HG02610 (cell line): ENCODE results near the gene MAGEB1.

Experiments used
- ATAC-seq: cut with Tn5 transposase; IDR thresholded peaks from one replicate; pipeline ENCODE4 v1.9.1; 2021; ENCODE audit warnings: mild to moderate bottlenecking, moderate library complexity; ENCODE audit not compliant: unreplicated experiment

Gene MAGEB1, protein sequence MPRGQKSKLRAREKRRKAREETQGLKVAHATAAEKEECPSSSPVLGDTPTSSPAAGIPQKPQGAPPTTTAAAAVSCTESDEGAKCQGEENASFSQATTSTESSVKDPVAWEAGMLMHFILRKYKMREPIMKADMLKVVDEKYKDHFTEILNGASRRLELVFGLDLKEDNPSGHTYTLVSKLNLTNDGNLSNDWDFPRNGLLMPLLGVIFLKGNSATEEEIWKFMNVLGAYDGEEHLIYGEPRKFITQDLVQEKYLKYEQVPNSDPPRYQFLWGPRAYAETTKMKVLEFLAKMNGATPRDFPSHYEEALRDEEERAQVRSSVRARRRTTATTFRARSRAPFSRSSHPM

DNA sequence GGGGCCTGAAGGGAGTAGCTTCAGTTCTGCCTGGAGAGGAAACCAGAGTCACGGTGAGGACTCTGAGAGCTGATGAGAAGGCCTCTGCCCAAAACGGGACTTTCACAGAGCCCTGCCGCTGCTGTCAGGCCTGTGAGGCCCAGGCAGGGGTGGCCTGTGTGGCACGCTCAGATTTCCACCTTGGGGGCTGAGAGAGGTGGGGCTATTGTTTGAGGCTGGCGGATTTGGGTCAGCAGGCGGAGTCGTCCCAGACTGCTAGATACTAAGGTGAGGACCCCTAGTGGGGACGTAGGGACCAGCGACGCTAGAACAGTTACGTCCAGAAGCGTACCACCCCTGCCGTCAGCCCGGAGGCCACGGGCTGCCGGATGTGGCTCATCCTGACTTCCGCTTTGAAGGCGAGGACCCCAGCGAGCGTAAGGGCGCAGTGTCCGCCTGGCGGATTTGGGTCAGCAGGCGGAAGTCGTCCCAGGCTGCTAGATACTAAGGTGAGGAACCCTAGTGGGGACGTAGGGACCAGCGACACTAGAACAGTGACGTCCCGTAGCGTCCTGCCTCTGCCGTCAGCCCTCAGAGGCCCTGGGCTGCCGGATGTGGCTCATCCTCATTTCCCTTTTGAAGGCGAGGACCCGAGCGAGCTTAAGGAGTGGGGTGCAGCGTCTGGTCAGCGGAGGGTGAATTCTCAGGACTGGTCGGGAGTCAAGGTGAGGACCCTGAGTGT, at the start of gene MAGEB1:
TSS of gene MAGEB1 (plus strand) at position 378 of the 721 bp plus-strand sequence. CDS start 3,348 bp downstream, outside the sequence.
- ATAC-seq = no peak

DNA sequence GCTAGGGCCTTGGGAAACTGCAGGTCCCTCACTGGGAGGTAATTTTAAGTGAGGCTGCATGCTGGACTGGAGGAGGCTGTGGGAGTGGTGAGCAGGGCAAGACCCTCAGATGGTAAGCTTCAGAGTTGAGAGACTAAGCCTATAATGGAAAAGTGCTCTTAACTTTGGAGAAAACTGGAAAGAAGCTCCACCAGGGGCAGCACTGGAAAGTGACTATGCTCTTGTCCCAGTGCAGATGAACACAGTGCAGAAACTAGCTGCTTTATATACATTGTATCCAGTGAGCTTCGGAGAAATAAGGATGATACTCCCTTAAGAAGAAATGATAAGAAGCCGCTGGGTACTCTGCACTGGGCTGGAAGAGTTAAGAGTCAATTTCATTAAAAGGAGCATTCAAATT, 34.8 kb upstream of the MAGEB1 start:
- no peak for ATAC-seq

DNA sequence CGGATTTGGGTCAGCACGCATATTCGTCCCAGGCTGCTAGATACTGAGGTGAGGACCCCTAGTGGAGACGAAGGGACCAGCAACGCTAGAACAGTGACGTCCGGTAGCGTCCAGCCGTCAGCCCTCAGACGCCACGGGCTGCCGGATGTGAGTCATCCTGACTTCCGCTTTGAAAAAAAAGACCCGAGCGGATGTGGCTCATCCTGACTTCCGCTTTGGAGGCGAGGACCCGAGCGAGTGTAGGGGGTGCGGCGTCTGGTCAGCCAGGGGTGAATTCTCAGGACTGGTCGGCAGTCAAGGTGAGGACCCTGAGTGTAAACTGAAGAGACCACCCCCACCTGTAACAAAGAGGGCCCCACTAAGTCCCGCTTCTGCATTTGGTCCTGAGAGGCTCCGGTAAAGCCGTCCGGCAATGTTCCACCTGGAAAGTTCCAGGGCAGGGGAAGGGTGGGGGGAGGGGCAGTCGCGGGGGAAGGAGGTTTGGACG, 31.5 kb upstream of the MAGEB1 start, which contains the start of gene MAGEB2:
TSS of gene MAGEB2 (plus strand) at position 207 of the 487 bp plus-strand sequence. CDS start 3,018 bp downstream, outside the sequence.
- ATAC-seq = no peak

DNA sequence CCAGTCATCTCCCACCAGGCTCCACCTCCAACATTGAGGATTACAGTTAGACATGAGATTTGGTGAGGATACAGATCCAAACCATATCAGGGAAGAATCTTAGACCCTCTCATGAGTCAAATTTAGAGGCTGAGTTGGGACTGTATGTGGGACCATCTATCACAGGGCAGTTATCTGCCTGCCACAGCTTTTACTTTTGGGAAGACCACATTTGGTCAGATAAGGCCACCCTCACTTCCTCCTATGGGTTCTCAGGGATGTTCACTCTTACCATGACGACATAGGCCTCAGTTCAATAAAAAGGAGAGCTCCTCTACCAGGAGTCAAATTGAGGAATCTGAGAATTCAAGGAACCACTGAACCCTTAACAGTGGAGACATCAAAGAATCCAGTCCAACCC, 29.5 kb upstream of the MAGEB1 start:
- ATAC-seq = no peak

DNA sequence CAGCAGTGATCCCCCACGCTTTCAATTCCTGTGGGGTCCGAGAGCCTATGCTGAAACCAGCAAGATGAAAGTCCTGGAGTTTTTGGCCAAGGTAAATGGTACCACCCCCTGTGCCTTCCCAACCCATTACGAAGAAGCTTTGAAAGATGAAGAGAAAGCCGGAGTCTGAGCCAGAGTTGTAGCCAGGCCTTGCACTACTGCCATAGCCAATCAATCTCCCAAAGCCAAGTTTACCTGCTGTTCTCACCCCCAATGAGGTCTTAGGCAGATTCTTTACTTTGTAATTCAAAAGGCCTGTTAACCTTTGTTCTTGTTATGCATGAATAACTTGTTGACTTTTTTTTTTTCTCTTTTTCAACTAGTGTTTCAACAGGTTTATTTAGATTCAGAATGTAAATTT, 27.6 kb upstream of the MAGEB1 start:
- no peak for ATAC-seq

DNA sequence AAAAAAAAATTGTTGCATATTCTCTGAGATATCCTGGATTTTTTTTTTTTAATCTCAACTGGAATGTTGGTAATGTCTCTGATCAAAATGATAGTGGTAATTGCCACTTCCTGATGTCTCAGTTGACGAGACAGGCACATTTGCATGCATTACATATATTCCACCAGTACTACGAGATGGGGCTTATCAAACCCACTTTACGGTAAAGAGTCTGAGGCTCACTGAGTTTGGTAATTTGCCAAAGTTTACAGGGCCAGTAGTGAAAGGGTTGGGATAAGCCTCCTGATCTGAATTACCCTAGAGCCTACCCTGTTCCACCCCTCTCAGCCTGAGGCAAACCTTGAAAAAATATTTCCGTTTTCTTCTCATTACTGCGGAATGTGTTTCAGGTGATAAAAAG, 26.3 kb upstream of the MAGEB1 start:
- ATAC-seq = no peak

DNA sequence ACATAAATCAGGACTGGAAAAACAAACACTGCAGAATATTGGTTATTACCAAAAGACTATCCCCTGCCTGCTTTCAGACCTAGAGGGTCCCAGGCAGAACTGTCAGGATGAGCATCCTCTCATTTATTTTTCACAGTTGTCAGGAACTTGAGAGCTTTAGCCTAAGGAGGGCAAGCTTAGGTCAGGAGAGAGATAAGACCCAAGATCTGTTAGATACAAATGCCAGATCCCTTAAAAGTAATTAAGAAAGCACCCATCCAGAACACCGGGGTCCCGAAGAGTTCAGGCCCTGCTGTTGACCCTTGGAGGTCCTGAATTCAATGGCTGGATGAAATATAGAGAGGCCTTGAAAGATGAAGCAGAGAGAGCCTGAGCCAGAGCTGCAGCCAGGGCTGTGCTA, 22.4 kb upstream of the MAGEB1 start:
- ATAC-seq = no peak

DNA sequence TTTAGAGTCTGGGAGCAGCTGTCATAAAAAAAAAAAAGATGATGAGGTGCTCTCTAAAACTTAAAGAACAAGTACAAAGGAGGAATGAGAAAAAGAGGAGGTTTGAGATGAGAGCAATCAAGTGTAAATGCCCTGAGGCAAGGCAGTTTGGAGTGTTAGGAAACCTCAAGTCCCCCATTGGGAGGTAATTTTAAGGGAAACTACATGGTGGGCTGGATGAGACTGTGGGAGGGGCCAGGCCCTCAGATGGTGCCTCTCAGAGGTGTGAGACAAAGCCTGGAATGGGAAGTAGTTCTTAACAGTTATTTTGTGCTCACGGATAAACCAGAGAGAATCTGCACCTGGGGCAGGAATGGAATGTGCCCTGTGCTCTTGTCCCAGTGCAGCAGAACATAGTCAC, 18.4 kb upstream of the MAGEB1 start:
- no peak for ATAC-seq

DNA sequence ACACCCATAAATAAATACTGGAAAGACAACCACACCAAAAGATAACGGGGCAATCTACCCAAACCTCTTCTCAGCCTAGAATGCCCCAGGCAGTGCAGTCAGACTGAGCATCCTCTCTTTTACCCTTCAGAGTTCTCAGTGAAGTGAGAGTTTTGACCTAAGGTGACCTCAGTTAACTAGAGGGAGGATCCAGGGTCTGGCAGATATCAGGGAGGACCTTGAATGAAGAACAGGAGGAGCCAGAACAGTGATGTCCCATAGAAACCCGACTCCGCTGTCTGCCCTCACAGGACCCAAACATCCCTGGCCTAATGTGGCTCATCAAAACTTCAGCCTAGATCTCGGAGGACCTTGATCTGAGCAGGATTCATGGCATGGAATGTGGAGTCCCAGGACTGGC, 16.6 kb upstream of the MAGEB1 start, which contains the start of gene MAGEB3:
TSS of gene MAGEB3 (plus strand) at position 263 of the 400 bp plus-strand sequence. CDS start 5,268 bp downstream, outside the sequence.
- no peak for ATAC-seq

DNA sequence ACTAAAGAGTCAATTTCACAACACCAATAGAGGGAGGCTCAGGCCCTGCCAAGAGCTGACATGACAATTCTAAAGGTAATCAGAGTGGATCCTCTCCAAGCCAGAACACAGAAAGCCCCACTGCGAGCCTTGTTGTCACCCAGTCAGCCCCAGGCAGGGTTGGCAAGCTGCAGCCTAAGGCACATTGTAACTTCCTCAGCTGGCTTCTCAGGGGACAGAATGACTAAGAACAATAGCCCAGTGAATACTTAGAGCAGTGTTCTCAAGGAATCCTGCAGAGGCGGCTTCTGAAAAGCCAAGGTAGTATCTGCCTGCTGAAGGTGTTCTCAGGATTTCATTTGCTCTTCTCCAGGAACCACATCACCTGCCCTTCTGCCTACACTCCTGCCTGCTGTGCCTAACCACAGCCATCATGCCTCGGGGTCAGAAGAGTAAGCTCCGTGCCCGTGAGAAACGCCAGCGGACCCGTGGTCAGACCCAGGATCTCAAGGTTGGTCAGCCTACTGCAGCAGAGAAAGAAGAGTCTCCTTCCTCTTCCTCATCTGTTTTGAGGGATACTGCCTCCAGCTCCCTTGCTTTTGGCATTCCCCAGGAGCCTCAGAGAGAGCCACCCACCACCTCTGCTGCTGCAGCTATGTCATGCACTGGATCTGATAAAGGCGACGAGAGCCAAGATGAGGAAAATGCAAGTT, 5.1 kb upstream of the MAGEB1 start, which contains the start of gene MAGEB4:
TSS of gene MAGEB4 (plus strand) at position 277 of the 692 bp plus-strand sequence. CDS start at position 413, 136 bp downstream.
- ATAC-seq = no peak

DNA sequence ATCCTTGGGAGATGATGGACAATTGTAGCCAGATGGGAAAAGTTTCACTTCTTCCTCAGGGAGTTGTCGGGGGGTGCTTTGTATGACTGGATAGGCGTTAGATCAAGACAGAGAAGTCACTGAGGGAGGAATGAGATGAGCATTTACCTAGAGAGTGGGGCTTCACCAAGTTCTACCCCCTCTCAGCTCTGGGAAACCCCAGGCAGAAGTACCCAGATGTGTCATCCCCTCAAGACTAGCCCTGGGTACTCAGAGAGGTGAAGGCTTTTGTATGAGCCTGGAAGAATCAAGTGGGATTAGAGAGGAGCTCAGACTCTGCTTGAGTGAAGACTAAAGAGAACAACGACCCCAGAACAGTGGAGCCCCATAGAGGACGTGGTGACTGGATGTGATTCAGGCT, 1.9 kb downstream of the MAGEB1 start:
- peak; percentile 90 for ATAC-seq

DNA sequence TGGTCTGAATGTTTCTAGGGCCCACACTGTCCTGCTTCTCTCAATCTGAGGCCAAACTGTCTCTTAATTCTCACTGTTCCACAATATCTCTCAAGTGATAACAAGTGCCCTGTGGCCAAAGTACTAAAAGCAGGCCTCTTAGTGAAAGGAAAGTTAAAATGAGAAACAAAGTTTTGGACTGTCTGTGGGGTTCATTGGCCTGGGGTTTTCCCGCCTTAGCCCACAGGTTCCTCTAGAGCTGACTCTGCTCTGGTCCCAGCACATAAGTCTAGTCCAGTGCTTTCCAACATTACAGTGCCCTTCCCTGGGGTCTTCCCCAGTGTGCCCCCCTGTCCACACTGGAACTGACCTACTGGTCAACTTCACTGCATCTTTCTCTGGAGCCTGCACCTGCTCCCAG, 6.3 kb downstream of the MAGEB1 start:
- ATAC-seq = peak; percentile 74

DNA sequence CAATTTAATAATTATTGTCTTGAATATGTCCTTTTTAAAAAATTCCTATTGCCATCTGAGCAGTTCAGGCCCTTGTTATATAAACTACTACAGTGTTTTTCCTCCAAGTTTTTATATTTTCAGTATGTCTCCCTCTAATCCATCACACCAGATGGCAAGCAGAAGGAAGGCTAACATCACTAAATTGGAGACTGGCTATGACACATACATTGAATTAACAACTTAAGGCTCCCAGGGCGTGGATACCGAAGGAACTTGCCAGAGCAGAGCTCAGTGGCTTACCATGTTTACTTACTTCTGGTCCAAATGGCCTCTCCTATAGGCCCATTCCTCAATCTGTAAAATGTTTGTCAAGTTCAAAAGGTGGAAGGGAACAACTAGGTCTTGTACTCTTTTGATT, 13.0 kb downstream of the MAGEB1 start:
- ATAC-seq = no peak

DNA sequence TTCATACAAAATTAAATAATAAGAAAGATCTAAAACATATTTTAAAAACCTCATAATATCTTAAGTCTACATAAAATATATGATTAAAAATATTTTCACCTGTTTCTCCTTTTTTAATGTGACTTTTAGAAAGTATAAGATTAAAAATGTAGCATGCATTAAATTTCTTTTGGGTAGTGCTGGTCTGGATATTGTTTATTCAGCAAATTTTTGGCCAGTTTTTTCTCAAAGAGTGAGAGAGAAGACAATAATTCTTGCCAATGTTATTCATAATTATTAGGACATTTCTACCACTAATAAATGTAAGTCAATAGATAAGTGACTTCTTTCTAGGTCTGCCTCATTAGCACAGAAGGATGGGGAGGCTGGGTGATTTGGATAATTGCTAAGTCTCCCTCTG, 14.1 kb downstream of the MAGEB1 start:
- no peak for ATAC-seq

DNA sequence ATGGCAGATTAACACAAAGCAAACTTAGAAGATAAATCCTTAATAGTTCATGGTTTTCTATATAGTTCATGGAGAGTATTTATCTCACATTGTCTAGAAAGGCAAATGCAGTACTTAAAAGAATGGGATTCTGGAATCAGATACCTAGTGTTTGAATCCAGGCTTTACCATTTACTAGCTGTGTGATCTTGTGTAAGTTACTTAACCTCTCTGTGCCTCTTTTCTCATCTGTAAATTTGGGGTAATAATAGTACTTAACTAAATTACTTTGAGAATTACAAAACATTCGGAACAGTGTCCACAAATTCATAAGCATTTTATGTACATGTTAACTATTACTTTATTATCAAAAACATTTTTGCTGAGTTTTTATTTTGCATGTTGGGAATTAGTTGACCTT, 15.8 kb downstream of the MAGEB1 start:
- ATAC-seq = no peak

DNA sequence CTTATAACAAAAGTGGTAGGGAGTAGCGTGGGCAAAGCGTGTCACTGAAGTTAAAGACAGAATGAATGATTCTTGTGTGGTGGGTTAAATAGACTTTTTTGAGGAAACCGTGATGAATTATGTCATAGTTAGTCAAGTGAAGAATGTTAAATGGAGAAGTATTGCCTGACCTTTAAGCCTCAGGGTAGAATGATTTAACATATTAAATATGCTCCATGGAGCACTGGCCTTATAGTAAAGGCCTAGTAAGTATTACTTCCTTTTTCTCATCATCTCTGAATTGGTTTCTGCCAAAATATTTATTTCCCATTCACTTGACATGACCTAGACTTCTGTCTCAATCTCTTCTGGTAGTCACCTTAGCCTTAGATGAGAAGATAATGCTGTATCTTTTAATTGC, 23.7 kb downstream of the MAGEB1 start:
- ATAC-seq = no peak

DNA sequence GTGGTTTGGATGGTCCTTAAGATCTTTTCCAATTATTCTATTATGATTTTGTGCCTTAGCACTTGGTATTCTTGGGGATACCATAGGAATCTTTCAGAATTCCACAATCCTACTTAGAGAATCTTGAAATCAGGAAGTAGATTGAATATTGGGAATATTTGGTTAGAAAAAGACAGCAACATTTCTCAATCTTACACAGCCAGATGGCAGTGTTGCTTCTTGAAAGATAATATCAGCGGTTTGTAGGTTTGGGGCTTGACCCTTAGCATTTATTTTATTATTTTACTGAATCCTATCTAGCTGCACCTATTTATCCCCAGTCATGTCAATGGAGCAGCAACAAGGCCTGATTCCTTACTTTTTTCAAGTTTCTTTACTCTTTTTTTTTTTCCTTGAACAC, 28.6 kb downstream of the MAGEB1 start:
- ATAC-seq = no peak

DNA sequence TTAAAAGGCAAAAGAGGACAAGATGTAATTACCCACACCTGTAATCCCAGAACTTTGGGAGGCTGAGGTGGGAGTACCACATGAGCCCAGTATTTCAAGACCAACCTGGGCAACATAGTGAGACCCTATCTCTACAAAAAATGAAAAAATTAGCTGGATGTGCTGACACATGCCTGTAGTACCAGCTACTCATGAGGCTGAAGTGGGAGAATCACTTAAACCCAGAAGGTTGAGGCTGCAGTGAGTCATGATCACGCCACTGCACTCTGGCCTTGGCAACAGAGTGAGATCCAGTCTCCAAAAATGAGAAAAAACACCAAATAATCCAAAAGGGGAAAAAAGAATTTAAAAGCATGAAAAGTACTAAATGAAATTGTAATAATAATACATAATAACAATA, 31.4 kb downstream of the MAGEB1 start:
- ATAC-seq = no peak

DNA sequence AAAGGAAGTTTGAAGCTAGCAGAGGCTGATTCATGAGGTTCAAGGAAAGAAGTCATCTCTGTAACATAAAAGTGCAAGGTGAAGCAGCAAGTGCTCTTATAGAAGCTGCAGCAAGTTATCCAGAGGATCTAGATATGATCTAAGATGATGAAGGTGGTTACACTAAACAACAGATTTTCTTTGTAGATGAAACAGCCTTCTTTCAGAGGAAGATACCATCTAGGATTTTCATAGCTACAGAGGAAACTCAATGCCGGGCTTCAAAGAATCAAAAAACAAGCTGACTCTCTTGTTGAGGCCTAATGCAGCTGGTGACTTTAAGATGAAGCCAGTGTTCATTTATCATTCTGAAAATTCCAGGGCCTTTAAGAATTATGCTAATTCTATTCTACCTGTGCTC, 33.5 kb downstream of the MAGEB1 start:
- ATAC-seq = no peak

DNA sequence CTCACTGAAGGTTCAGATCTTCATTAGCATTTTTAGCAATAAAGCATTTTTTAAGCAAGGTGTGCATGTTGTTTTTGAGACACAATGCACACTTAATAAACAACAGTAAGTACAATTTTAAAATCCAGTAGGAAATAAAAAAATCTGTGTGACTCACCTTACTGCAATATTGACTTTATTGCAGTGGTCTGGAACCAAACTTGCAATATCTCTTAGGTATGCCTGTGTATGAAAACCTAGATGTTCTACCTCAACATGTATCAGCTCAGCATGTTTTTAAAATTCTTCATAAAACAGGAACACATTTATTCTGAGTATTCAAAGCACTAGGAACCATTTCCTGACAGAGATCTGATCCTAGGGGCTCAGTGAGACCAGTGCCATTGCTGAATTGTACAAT, 35.6 kb downstream of the MAGEB1 start:
- no peak for ATAC-seq

DNA sequence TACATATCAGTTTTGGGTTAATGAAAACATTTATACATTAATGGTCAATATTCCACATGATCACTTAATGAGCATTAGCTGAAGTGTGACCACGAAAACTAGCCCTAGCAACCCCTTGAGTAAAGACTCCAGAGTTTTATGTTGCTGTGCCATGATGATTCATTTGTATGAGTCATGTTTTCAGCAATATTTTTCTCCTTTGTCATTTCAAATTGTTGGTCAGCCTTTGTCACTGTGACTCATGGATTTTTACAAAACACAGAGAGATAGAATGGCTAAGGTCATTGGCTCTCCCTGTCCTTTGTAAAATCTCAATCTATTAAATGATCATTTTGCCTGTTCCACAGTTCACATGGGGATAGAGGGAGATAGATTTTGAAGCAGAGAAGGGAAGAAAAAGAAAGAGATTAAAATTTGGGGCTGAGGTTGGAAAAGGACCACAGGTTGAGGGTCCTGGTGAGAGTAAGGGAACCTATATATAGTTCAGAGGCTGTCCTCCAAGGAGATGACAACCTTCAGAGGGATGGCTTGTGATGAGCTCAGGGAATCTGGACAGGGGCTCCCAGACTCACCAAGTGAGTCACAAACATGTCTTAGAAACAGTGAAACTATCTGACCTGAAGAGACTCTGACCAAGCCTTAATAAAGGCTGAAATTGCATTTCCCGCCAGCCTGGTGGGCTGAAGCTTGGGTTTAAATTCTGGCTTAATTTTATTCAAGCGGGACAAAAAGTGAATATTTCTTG, 36.7 kb downstream of the MAGEB1 start:
- no peak for ATAC-seq
